ENCODE results near the gene CST5.

- no peak for TF ChIP-seq POLR2A (IDR thresholded peaks at IDR 0.05; ENCODE audit: low read depth, low read length)
- no peak for TF ChIP-seq CTCF (IDR thresholded peaks at IDR 0.05; ENCODE audit: extremely low read depth in 1 of 2, insufficient read depth in 1 of 2, low read depth in 1 of 2, low read length in 2 of 2)
- no peak for TF ChIP-seq JUN (IDR thresholded peaks at IDR 0.05; ENCODE audit: borderline replicate concordance, insufficient read depth, insufficient read length, low read depth)
- TF ChIP-seq MYC (IDR thresholded peaks at IDR 0.05; ENCODE audit: low read depth, low read length): no peak
- TF ChIP-seq POLR2AphosphoS5 (IDR thresholded peaks at IDR 0.05; ENCODE audit: insufficient read depth, low read depth, low read length): no peak
- no peak for TF ChIP-seq MAX (IDR thresholded peaks at IDR 0.05; ENCODE audit: insufficient read depth, insufficient read length)
Measured at GRCh38 chr20:23857962-23858595, 21.5 kb downstream of the CST5 start.

Measured in endothelial cell of umbilical vein (primary cell).